GM15510 (cell line): ENCODE data around the gene LIN37.

Source experiments
- POLR2A ChIP-seq: IDR thresholded peaks from 3 replicates; pipeline ENCODE4 v1.6.1; 2011; ENCODE audit warnings: borderline replicate concordance; ENCODE audit not compliant: insufficient read length; ENCODE audit errors: extremely low read depth

LIN37 gene

GRCh38 chr19:35792888-35793287 is 44.5 kb downstream of the LIN37 start:
- TF ChIP-seq POLR2A, result no peak

- no peak for TF ChIP-seq POLR2A
These were observed 45.2 kb downstream of the LIN37 start for GRCh38 chr19:35793381-35794165.

- TF ChIP-seq POLR2A, result no peak
These were observed 48.5 kb downstream of the LIN37 start for GRCh38 chr19:35796645-35797542.

GRCh38 chr19:35797663-35798062 is 49.3 kb downstream of the LIN37 start:
- TF ChIP-seq POLR2A, result no peak

GRCh38 chr19:35801828-35802227 is 53.5 kb downstream of the LIN37 start:
- no peak for TF ChIP-seq POLR2A
